Uterus (tissue), 2 donors: Measurements from ENCODE around the gene ADAMTS2.

Experiments used
- POLR2A ChIP-seq, 2 donors: fragments of 450-650 bp; IDR thresholded peaks; one replicate each; pipeline ENCODE4 v1.6.1; 2016; ENCODE audit warnings: antibody characterized with exemption in 2 of 2, mild to moderate bottlenecking in 1 of 2, moderate library complexity in 1 of 2
- TF ChIP-seq, protein P1 (sequence below), 4 experiments: fragments of 200-600 bp in 2 of 4; fragments of 450-650 bp in 2 of 4; sonication (generic) in 2 of 4; IDR thresholded peaks; one replicate each; pipeline ENCODE4 v1.5.1; 2016 to 2019; ENCODE audit warnings: antibody characterized with exemption in 4 of 4, mild to moderate bottlenecking in 2 of 4, moderate library complexity in 1 of 4

GRCh38 chr5:179250561-179251225, 94.6 kb downstream of the ADAMTS2 start:
- TF ChIP-seq, protein P1, sequence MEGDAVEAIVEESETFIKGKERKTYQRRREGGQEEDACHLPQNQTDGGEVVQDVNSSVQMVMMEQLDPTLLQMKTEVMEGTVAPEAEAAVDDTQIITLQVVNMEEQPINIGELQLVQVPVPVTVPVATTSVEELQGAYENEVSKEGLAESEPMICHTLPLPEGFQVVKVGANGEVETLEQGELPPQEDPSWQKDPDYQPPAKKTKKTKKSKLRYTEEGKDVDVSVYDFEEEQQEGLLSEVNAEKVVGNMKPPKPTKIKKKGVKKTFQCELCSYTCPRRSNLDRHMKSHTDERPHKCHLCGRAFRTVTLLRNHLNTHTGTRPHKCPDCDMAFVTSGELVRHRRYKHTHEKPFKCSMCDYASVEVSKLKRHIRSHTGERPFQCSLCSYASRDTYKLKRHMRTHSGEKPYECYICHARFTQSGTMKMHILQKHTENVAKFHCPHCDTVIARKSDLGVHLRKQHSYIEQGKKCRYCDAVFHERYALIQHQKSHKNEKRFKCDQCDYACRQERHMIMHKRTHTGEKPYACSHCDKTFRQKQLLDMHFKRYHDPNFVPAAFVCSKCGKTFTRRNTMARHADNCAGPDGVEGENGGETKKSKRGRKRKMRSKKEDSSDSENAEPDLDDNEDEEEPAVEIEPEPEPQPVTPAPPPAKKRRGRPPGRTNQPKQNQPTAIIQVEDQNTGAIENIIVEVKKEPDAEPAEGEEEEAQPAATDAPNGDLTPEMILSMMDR (IDR thresholded peaks at IDR 0.05), result no peak
- TF ChIP-seq POLR2A (IDR thresholded peaks at IDR 0.05), result no peak
